SK-N-SH (cell line): ENCODE results near the gene ANKRD44. TPM values are rescaled to one million over a fixed set of nuclear protein-coding genes. Genes with fewer than 3 reads are reported as not detected.

ENCODE experiments used
- CTCF ChIA-PET: fragments of 300-600, 350-600 bp; formaldehyde crosslinking; extraction: SDS; loops from one replicate; lab custom pipeline; 2021; lab: Yijun Ruan, JAX
- POLR2A ChIA-PET: fragments of 350-600 bp; sonication (Branson Sonifier 250); formaldehyde crosslinking; extraction: SDS; loops from one replicate; lab custom pipeline; 2020; ENCODE audit warnings: antibody characterized with exemption, inconsistent platforms; lab: Yijun Ruan, JAX
- DNase-seq: peaks from one replicate; pipeline ENCODE4 v3.0.0; 2012
- H2AFZ ChIP-seq: fragments of 200-600 bp; sonication (generic); 2 replicates; pipeline ENCODE4 v1.8.1; 2016; ENCODE audit warnings: antibody characterized with exemption, mild to moderate bottlenecking, low read depth
- H3F3A ChIP-seq: fragments of 200-600 bp; sonication (generic); replicated peaks from 2 replicates; pipeline ENCODE3; 2016; ENCODE audit warnings: antibody characterized with exemption, mild to moderate bottlenecking; ENCODE audit not compliant: insufficient read depth
- H3K27ac ChIP-seq, 2 experiments: fragments of 200-500 bp in 1 of 2; fragments of 200-600 bp in 1 of 2; sonication (Bioruptor generic) in 1 of 2; sonication (generic), shearing (Covaris generic) in 1 of 2; 2 replicates each; pipeline versions ENCODE4 v1.5.1 to v1.6.1; 2014 to 2016; ENCODE audit warnings: low read depth in 2 of 2, inconsistent platforms in 1 of 2, low read length in 1 of 2, mild to moderate bottlenecking in 1 of 2, mixed read lengths in 1 of 2
- H3K27me3 ChIP-seq: fragments of 200-600 bp; sonication (generic), shearing (Covaris generic); 2 replicates; pipeline ENCODE4 v1.6.1; 2016; ENCODE audit warnings: mixed run types; ENCODE audit not compliant: insufficient read depth
- H3K36me3 ChIP-seq, 2 experiments: fragments of 200-500 bp in 1 of 2; fragments of 200-600 bp in 1 of 2; sonication (Bioruptor generic) in 1 of 2; sonication (generic) in 1 of 2; replicated peaks in 1 of 2; 2 replicates each; pipeline versions ENCODE3 to v1.5.1; 2014 to 2016; ENCODE audit warnings: low read length in 1 of 2, mild to moderate bottlenecking in 1 of 2; ENCODE audit not compliant: insufficient read depth in 2 of 2, control insufficient read depth in 1 of 2
- H3K4me1 ChIP-seq, 2 experiments: fragments of 200-500 bp in 1 of 2; fragments of 200-600 bp in 1 of 2; sonication (Bioruptor generic) in 1 of 2; sonication (generic), shearing (Covaris generic) in 1 of 2; 2 replicates each; pipeline versions ENCODE4 v1.5.1 to v1.6.1; 2014 to 2016; ENCODE audit warnings: low read depth in 1 of 2, low read length in 1 of 2, mixed run types in 1 of 2; ENCODE audit not compliant: insufficient read depth in 2 of 2, control insufficient read depth in 1 of 2
- H3K4me2 ChIP-seq: fragments of 200-600 bp; sonication (generic), shearing (Covaris generic); 2 replicates; pipeline ENCODE4 v1.6.1; 2017; ENCODE audit warnings: mixed run types
- H3K4me3 ChIP-seq, 2 experiments: fragments of 200-500 bp in 1 of 2; fragments of 200-600 bp in 1 of 2; sonication (Bioruptor generic) in 1 of 2; sonication (generic), shearing (Covaris generic) in 1 of 2; 2 replicates each; pipeline versions ENCODE4 v1.5.1 to v1.8.1; 2014 to 2016; ENCODE audit warnings: low read depth in 2 of 2, inconsistent platforms in 1 of 2, low read length in 1 of 2, mild to moderate bottlenecking in 1 of 2, mixed read lengths in 1 of 2, moderate library complexity in 1 of 2
- H3K79me2 ChIP-seq: fragments of 200-600 bp; sonication (generic); 2 replicates; pipeline ENCODE4 v1.8.1; 2017; ENCODE audit warnings: mild to moderate bottlenecking; ENCODE audit not compliant: insufficient read depth
- H3K9ac ChIP-seq: fragments of 200-600 bp; sonication (generic); 2 replicates; pipeline ENCODE4 v1.6.1; 2017; ENCODE audit warnings: mixed run types
- H3K9me2 ChIP-seq: fragments of 200-600 bp; sonication (generic); 2 replicates; pipeline ENCODE4 v1.6.1; 2017; ENCODE audit warnings: mixed run types
- H3K9me3 ChIP-seq: fragments of 200-600 bp; sonication (generic); 2 replicates; pipeline ENCODE4 v1.6.1; 2017; ENCODE audit warnings: mixed run types, mild to moderate bottlenecking, moderate library complexity
- H4K20me1 ChIP-seq: fragments of 200-600 bp; sonication (generic); 2 replicates; pipeline ENCODE4 v1.6.1; 2017; ENCODE audit warnings: mild to moderate bottlenecking, mixed run types; ENCODE audit not compliant: insufficient read depth
- CTCF ChIP-seq: fragments of 200-600 bp; sonication (generic); IDR thresholded peaks from 2 replicates; pipeline ENCODE4 v1.6.1; 2017; ENCODE audit warnings: antibody characterized with exemption, mild to moderate bottlenecking, moderate library complexity
- FOSL2 ChIP-seq: IDR thresholded peaks from 2 replicates; pipeline ENCODE4 v1.4.0; 2012; ENCODE audit warnings: low read depth, mild to moderate bottlenecking, moderate library complexity, borderline replicate concordance
- FOXJ3 ChIP-seq: sonication (generic); formaldehyde crosslinking; IDR thresholded peaks from 2 replicates; pipeline ENCODE4 v1.5.1; 2020; ENCODE audit warnings: mild to moderate bottlenecking, missing genetic modification reagents
- GABPA ChIP-seq: IDR thresholded peaks from 2 replicates; pipeline ENCODE4 v1.4.0; 2012; ENCODE audit warnings: low read depth, mild to moderate bottlenecking
- NFIC ChIP-seq: IDR thresholded peaks from 2 replicates; pipeline ENCODE4 v1.4.0; 2012; ENCODE audit warnings: borderline replicate concordance
- RXRA ChIP-seq: IDR thresholded peaks from 2 replicates; pipeline ENCODE4 v1.4.0; 2012; ENCODE audit warnings: low read depth, mild to moderate bottlenecking, borderline replicate concordance
- TEAD4 ChIP-seq: IDR thresholded peaks from 2 replicates; pipeline ENCODE4 v1.4.0; 2012; ENCODE audit warnings: mild to moderate bottlenecking, borderline replicate concordance; ENCODE audit not compliant: insufficient read depth
- ZBTB33 ChIP-seq: IDR thresholded peaks from 2 replicates; pipeline ENCODE4 v1.4.0; 2012; ENCODE audit warnings: low read depth, borderline replicate concordance
- WGBS: methylation state at CpG from one replicate; pipeline ENCODE4 v1.1.6; 2017; ENCODE audit warnings: low lambda C conversion rate; 5-methylcytosine and 5-hydroxymethylcytosine counted together
- polyA plus RNA-seq, 3 experiments: library from polyadenylated mRNA; depleted of rRNA; stranded (reverse); fragments of >200 nt; gene quantifications; 2 replicates each; pipeline ENCODE4 v1.2.3, GENCODE V29; 2012
- TF ChIP-seq, protein P1 (sequence below): IDR thresholded peaks from 2 replicates; pipeline ENCODE4 v1.6.1; 2012; ENCODE audit warnings: mild to moderate bottlenecking, low read depth, low read length, moderate library complexity
- TF ChIP-seq, protein P2 (sequence below): IDR thresholded peaks from 2 replicates; pipeline ENCODE4 v1.4.0; 2012; ENCODE audit warnings: low read depth, borderline replicate concordance
- TF ChIP-seq, protein P3 (sequence below): IDR thresholded peaks from 2 replicates; pipeline ENCODE4 v1.4.0; 2012; ENCODE audit warnings: low read depth

ANKRD44 gene
- polyA plus RNA-seq, 1 of the 3 experiments (the other 2 are of a cell fraction) = 12.5 TPM

- no peaks in the 10 kb centered on the region for H3K4me1 ChIP-seq
- no peaks in the 10 kb centered on the region for H3K36me3 ChIP-seq
- H3K27me3 ChIP-seq = no peaks in the 10 kb centered on the region
- no peaks in the 10 kb centered on the region for H4K20me1 ChIP-seq
- no peaks in the 10 kb centered on the region for H3F3A ChIP-seq
- no peak overlapping the region for H3K4me3 ChIP-seq
- no peak overlapping the region for H2AFZ ChIP-seq
- no peaks in the 10 kb centered on the region for H3K79me2 ChIP-seq
- no peaks in the 10 kb centered on the region for H3K9me3 ChIP-seq
- 79% methylated on average over 6 of the region's 6 CpGs for WGBS
- no peak overlapping the region for H3K9ac ChIP-seq
- H3K27ac ChIP-seq = no peak overlapping the region
- POLR2A ChIA-PET = no interaction called here
- H3K9me2 ChIP-seq = no peaks in the 10 kb centered on the region
- no peak for DNase-seq
- CTCF ChIA-PET = no interaction called here
- H3K4me2 ChIP-seq = no peak overlapping the region
- TF ChIP-seq CTCF (no peak), RXRA (no peak), FOXJ3 (CRISPR knock-in tag) (no peak), TEAD4 (no peak), NFIC (no peak), FOSL2 (no peak), ZBTB33 (no peak), GABPA (no peak)
- TF ChIP-seq, protein P1, sequence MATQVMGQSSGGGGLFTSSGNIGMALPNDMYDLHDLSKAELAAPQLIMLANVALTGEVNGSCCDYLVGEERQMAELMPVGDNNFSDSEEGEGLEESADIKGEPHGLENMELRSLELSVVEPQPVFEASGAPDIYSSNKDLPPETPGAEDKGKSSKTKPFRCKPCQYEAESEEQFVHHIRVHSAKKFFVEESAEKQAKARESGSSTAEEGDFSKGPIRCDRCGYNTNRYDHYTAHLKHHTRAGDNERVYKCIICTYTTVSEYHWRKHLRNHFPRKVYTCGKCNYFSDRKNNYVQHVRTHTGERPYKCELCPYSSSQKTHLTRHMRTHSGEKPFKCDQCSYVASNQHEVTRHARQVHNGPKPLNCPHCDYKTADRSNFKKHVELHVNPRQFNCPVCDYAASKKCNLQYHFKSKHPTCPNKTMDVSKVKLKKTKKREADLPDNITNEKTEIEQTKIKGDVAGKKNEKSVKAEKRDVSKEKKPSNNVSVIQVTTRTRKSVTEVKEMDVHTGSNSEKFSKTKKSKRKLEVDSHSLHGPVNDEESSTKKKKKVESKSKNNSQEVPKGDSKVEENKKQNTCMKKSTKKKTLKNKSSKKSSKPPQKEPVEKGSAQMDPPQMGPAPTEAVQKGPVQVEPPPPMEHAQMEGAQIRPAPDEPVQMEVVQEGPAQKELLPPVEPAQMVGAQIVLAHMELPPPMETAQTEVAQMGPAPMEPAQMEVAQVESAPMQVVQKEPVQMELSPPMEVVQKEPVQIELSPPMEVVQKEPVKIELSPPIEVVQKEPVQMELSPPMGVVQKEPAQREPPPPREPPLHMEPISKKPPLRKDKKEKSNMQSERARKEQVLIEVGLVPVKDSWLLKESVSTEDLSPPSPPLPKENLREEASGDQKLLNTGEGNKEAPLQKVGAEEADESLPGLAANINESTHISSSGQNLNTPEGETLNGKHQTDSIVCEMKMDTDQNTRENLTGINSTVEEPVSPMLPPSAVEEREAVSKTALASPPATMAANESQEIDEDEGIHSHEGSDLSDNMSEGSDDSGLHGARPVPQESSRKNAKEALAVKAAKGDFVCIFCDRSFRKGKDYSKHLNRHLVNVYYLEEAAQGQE = no peak
- TF ChIP-seq, protein P2, sequence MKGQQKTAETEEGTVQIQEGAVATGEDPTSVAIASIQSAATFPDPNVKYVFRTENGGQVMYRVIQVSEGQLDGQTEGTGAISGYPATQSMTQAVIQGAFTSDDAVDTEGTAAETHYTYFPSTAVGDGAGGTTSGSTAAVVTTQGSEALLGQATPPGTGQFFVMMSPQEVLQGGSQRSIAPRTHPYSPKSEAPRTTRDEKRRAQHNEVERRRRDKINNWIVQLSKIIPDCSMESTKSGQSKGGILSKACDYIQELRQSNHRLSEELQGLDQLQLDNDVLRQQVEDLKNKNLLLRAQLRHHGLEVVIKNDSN = no peak
- TF ChIP-seq, protein P3, sequence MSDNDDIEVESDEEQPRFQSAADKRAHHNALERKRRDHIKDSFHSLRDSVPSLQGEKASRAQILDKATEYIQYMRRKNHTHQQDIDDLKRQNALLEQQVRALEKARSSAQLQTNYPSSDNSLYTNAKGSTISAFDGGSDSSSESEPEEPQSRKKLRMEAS = no peak
- TF ChIP-seq, all 33 proteins: peak for 0
Measured at GRCh38 chr2:196956069-196956468, 354.5 kb downstream of the ANKRD44 start.
